Measurements from ENCODE around the gene PDIA4. TPM values are rescaled to one million over a fixed set of nuclear protein-coding genes. Genes with fewer than 3 reads are reported as not detected.
"Not testable (repeated sequence)": the region's sequence is repeated elsewhere in the genome, so short reads cannot be mapped to it uniquely, and the experiment has no call there.

The PDIA4 gene
- polyA plus RNA-seq (ENCODE audit: insufficient read length) = 52.7 TPM

GRCh38 chr7:149028346-149029109, at the start of gene PDIA4:
PDIA4 (minus strand) TSS chr7:149028505; CDS start chr7:149028408, 97 bp downstream.
- DNase-seq (ENCODE audit: low read depth) = peak; percentile 95

- DNase-seq (ENCODE audit: low read depth) = no peak
Measured at GRCh38 chr7:149077594-149077993, 49.3 kb upstream of the PDIA4 start.

- DNase-seq (ENCODE audit: low read depth) = no peak
Measured at GRCh38 chr7:149075286-149075685, 47.0 kb upstream of the PDIA4 start.

GRCh38 chr7:149074116-149074885, 46.0 kb upstream of the PDIA4 start:
- no peak for DNase-seq (ENCODE audit: low read depth)

GRCh38 chr7:149072438-149072775, 44.1 kb upstream of the PDIA4 start:
- no peak for DNase-seq (ENCODE audit: low read depth)

GRCh38 chr7:149071641-149072437, 43.5 kb upstream of the PDIA4 start:
- DNase-seq (ENCODE audit: low read depth) = no peak

GRCh38 chr7:149071182-149071635, 42.9 kb upstream of the PDIA4 start:
- no peak for DNase-seq (ENCODE audit: low read depth)

- no peak for DNase-seq (ENCODE audit: low read depth)
Measured at GRCh38 chr7:149070372-149071125, 42.2 kb upstream of the PDIA4 start.

- no peak for DNase-seq (ENCODE audit: low read depth)
Measured at GRCh38 chr7:149067869-149068268, 39.6 kb upstream of the PDIA4 start.

- DNase-seq (ENCODE audit: low read depth) = no peak
Measured at GRCh38 chr7:149063476-149063875, 35.2 kb upstream of the PDIA4 start.

GRCh38 chr7:149062217-149062899, 34.1 kb upstream of the PDIA4 start:
- not testable (repeated sequence) for DNase-seq (ENCODE audit: low read depth)

GRCh38 chr7:149060156-149060555, 31.9 kb upstream of the PDIA4 start:
- no peak for DNase-seq (ENCODE audit: low read depth)

GRCh38 chr7:149053885-149054284, 25.6 kb upstream of the PDIA4 start:
- no peak for DNase-seq (ENCODE audit: low read depth)

GRCh38 chr7:149053384-149053783, 25.1 kb upstream of the PDIA4 start:
- DNase-seq (ENCODE audit: low read depth) = no peak

- no peak for DNase-seq (ENCODE audit: low read depth)
Measured at GRCh38 chr7:149050941-149051340, 22.6 kb upstream of the PDIA4 start.

GRCh38 chr7:149048805-149049204, 20.5 kb upstream of the PDIA4 start:
- DNase-seq (ENCODE audit: low read depth) = no peak

- no peak for DNase-seq (ENCODE audit: low read depth)
Measured at GRCh38 chr7:149046416-149046815, 18.1 kb upstream of the PDIA4 start.

- no peak for DNase-seq (ENCODE audit: low read depth)
Measured at GRCh38 chr7:149043936-149044335, 15.6 kb upstream of the PDIA4 start.

- DNase-seq (ENCODE audit: low read depth) = no peak
Measured at GRCh38 chr7:149041350-149041749, 13.0 kb upstream of the PDIA4 start.

- DNase-seq (ENCODE audit: low read depth) = not testable (repeated sequence)
Measured at GRCh38 chr7:149038641-149039040, 10.3 kb upstream of the PDIA4 start.

GRCh38 chr7:149036676-149037075, 8.4 kb upstream of the PDIA4 start:
- DNase-seq (ENCODE audit: low read depth) = no peak

Measured in forelimb muscle (tissue), 1 donor.